ENCODE data around the gene EPHB4. TPM values are rescaled to one million over a fixed set of nuclear protein-coding genes. Genes with fewer than 3 reads are reported as not detected.

EPHB4 gene
- total and polyA plus RNA-seq, 10 of the 15 experiments (the other 5 are each of a cell fraction or from before 2014, with no cell fraction given): 0.32 to 0.85 (median 0.48) TPM; not detected in 4

- peak; percentile 38 for TF ChIP-seq ELK1 (IDR thresholded peaks at IDR 0.05; ENCODE audit: low read depth, low read length)
- TF ChIP-seq HDAC6 (IDR thresholded peaks at IDR 0.05; ENCODE audit: unreplicated experiment): no peak
- peak; percentile 92 for TF ChIP-seq PML (IDR thresholded peaks at IDR 0.05; ENCODE audit: low read length)
- TF ChIP-seq POU2F2 (IDR thresholded peaks at IDR 0.05; ENCODE audit: borderline replicate concordance, low read depth, low read length): peak; percentile 89; the same call in 2 of the 3 replicates
- no peak; the same call in none of the 2 replicates for TF ChIP-seq FOXK2 (IDR thresholded peaks at IDR 0.05)
- TF ChIP-seq PAX8 (IDR thresholded peaks at IDR 0.05): peak; percentile 92
- TF ChIP-seq NBN (IDR thresholded peaks at IDR 0.05): peak; percentile 94
- 0 out of 2 replicates have a peak, but pooled peaks have one; percentile 27 for TF ChIP-seq PAX5 (IDR thresholded peaks at IDR 0.05; ENCODE audit: borderline replicate concordance, low read depth, low read length)
- TF ChIP-seq IKZF1 (conservative IDR thresholded peaks at IDR 0.05): peak; percentile 89
- TF ChIP-seq ZZZ3 (IDR thresholded peaks at IDR 0.05; ENCODE audit: control insufficient read depth, insufficient read length, low read depth): no peak
- no peak for TF ChIP-seq ZBTB4 (CRISPR knock-in tag; IDR thresholded peaks at IDR 0.05)
- peak in 1 of 2 experiments; percentile 28; a peak in 1 of 4 replicates for TF ChIP-seq EP300 (IDR thresholded peaks at IDR 0.05; ENCODE audit: borderline replicate concordance in 1 of 2, control insufficient read depth in 1 of 2, low read depth in 2 of 2, low read length in 2 of 2)
- peak; percentile 55 for TF ChIP-seq BCL3 (IDR thresholded peaks at IDR 0.05; ENCODE audit: borderline replicate concordance, insufficient read depth, low read depth, low read length, poor library complexity, severe bottlenecking)
- TF ChIP-seq STAT1 (conservative IDR thresholded peaks at IDR 0.05): peak; percentile 96
- TF ChIP-seq ASH2L (IDR thresholded peaks at IDR 0.05; ENCODE audit: borderline replicate concordance, low read depth): no peak
- TF ChIP-seq SIN3A (IDR thresholded peaks at IDR 0.05; ENCODE audit: low read depth, low read length): peak; percentile 12; the same call in 1 of the 2 replicates
- TF ChIP-seq ZNF622 (IDR thresholded peaks at IDR 0.05): no peak
- no peak for TF ChIP-seq ZNF217 (IDR thresholded peaks at IDR 0.05)
- no peak for TF ChIP-seq IRF4 (IDR thresholded peaks at IDR 0.05; ENCODE audit: low read depth, low read length)
- peak; percentile 43; the same call in 1 of the 2 replicates for TF ChIP-seq REST (IDR thresholded peaks at IDR 0.05; ENCODE audit: low read depth, low read length)
- TF ChIP-seq KAT2A (conservative IDR thresholded peaks at IDR 0.05; ENCODE audit: control insufficient read depth, low read depth, low read length): no peak
Observed at GRCh38 chr7:100874577-100875355, 47.4 kb upstream of the EPHB4 start, which contains the start of gene SRRT (continued).
